SU-DHL-6 (cell line): ENCODE results near the gene EYS.

ENCODE experiments used
- EZH2phosphoT487 ChIP-seq: fragments of 200-600 bp; sonication (generic), shearing (Covaris generic); conservative IDR thresholded peaks from 2 replicates; pipeline ENCODE4 v1.6.1; 2018; ENCODE audit warnings: mild to moderate bottlenecking, antibody characterized with exemption, low read length, moderate library complexity, mixed read lengths
- TF ChIP-seq, protein P1 (sequence below): fragments of 200-600 bp; sonication (generic); IDR thresholded peaks from one replicate; pipeline ENCODE4 v1.5.1; 2017; ENCODE audit warnings: antibody characterized with exemption, mild to moderate bottlenecking, low read length, moderate library complexity; ENCODE audit not compliant: insufficient read depth, poor library complexity, severe bottlenecking

GRCh38 chr6:63708631-63709030 is 1998.4 kb downstream of the EYS start:
- TF ChIP-seq, protein P1, sequence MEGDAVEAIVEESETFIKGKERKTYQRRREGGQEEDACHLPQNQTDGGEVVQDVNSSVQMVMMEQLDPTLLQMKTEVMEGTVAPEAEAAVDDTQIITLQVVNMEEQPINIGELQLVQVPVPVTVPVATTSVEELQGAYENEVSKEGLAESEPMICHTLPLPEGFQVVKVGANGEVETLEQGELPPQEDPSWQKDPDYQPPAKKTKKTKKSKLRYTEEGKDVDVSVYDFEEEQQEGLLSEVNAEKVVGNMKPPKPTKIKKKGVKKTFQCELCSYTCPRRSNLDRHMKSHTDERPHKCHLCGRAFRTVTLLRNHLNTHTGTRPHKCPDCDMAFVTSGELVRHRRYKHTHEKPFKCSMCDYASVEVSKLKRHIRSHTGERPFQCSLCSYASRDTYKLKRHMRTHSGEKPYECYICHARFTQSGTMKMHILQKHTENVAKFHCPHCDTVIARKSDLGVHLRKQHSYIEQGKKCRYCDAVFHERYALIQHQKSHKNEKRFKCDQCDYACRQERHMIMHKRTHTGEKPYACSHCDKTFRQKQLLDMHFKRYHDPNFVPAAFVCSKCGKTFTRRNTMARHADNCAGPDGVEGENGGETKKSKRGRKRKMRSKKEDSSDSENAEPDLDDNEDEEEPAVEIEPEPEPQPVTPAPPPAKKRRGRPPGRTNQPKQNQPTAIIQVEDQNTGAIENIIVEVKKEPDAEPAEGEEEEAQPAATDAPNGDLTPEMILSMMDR: no peak
- TF ChIP-seq EZH2phosphoT487: no peak
